ENCODE results near the gene MKNK2.

DNA sequence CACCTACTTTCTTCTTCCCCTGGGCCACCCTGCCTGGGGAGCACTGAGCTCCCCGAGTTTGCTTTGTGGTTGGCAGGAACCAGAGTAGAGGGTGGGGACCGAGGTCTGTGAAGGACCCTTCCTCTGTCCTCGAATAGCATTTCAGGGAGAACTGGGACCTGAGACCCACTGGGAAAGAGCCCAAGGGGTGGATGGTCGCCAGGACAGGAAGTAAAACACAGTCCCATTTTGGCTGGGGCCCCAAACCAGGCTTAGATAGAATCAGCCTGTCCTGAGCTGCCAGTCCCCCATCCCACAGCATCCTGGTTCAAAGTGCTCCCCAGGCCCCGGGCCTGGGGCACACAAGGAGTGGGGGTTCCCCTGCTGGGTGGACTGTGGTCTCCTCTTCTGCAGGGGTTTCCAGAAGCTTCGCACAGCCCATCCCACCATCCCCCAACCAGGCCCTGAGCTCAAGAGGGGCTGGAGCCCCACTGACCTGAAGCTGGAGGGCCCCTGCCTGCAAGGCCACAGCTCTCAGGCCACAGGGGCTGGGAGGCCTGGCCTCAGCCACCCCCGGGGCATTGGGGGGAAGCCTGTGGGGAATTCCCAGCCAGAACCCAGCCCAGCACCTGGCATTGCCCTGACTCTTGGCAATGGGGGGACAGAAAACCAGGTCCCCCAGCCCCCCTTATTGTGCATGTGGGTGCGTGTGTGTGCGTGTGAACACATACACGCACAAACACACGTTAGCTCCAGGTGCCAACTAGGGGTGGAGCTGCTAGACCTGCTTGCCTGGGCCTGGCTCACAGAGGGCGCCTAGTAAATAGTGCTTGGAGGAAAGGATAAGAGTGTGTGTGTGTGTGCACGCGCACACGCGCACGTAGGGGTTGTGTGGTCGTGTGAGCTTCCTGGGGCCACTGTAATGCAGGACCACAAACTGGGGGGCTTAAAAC, 995 bp upstream of the MKNK2 start:
- TF ChIP-seq, protein P1, sequence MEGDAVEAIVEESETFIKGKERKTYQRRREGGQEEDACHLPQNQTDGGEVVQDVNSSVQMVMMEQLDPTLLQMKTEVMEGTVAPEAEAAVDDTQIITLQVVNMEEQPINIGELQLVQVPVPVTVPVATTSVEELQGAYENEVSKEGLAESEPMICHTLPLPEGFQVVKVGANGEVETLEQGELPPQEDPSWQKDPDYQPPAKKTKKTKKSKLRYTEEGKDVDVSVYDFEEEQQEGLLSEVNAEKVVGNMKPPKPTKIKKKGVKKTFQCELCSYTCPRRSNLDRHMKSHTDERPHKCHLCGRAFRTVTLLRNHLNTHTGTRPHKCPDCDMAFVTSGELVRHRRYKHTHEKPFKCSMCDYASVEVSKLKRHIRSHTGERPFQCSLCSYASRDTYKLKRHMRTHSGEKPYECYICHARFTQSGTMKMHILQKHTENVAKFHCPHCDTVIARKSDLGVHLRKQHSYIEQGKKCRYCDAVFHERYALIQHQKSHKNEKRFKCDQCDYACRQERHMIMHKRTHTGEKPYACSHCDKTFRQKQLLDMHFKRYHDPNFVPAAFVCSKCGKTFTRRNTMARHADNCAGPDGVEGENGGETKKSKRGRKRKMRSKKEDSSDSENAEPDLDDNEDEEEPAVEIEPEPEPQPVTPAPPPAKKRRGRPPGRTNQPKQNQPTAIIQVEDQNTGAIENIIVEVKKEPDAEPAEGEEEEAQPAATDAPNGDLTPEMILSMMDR (IDR thresholded peaks at IDR 0.05): no peak
- TF ChIP-seq POLR2A (IDR thresholded peaks at IDR 0.05): no peak

Measured in lower leg skin (tissue), 3 donors.